CD8-positive, alpha-beta memory T cell (primary cell): ENCODE measurements around the gene ARMC9. TPM values are rescaled to one million over a fixed set of nuclear protein-coding genes. Genes with fewer than 3 reads are reported as not detected.

Experiments
- CTCF ChIA-PET: fragments of 350-600 bp; sonication (Branson Sonifier 250); formaldehyde crosslinking; loops from one replicate; lab custom pipeline; 2021; ENCODE audit warnings: antibody characterized with exemption; lab: Charles Lee
- POLR2A ChIA-PET: fragments of 350-600 bp; sonication (Branson Sonifier 250); formaldehyde crosslinking; loops from one replicate; lab custom pipeline; 2021; ENCODE audit warnings: antibody characterized with exemption; lab: Charles Lee
- DNase-seq, 5 donors: peaks; one replicate each; pipeline versions ENCODE4 v3.0.0 to v3.0.0-alpha.2; 2020 to 2022; ENCODE audit warnings: mixed read lengths in 1 of 5
- H3K27ac ChIP-seq: one replicate; pipeline ENCODE4 v1.7.0; 2013; ENCODE audit warnings: low read depth, mild to moderate bottlenecking, low read length, moderate library complexity
- H3K27me3 ChIP-seq: 2 replicates; pipeline ENCODE4 v1.7.0; 2013; ENCODE audit warnings: low read length, mild to moderate bottlenecking; ENCODE audit not compliant: insufficient read depth, poor library complexity, severe bottlenecking
- H3K36me3 ChIP-seq: 2 replicates; pipeline ENCODE4 v1.7.0; 2013; ENCODE audit warnings: mild to moderate bottlenecking, low read length, moderate library complexity; ENCODE audit not compliant: insufficient read depth
- H3K4me1 ChIP-seq: 2 replicates; pipeline ENCODE4 v1.7.0; 2013; ENCODE audit warnings: mild to moderate bottlenecking, low read length, moderate library complexity; ENCODE audit not compliant: insufficient read depth
- H3K4me3 ChIP-seq: 2 replicates; pipeline ENCODE4 v1.7.0; 2013; ENCODE audit warnings: mild to moderate bottlenecking, low read length
- H3K9me3 ChIP-seq: 2 replicates; pipeline ENCODE4 v1.7.0; 2013; ENCODE audit warnings: mild to moderate bottlenecking, low read length
- H3K27ac Mint-ChIP-seq, 8 donors: one replicate each; pipeline ENCODE4 v1.8.0; 2020 to 2021; ENCODE audit warnings: mixed read lengths in 8 of 8, mild to moderate bottlenecking in 6 of 8, inconsistent platforms in 3 of 8, moderate library complexity in 3 of 8
- H3K27me3 Mint-ChIP-seq, 2 donors: one replicate each; pipeline ENCODE4 v1.8.0; 2020 to 2021; ENCODE audit warnings: mixed read lengths in 2 of 2, mild to moderate bottlenecking in 1 of 2, moderate library complexity in 1 of 2
- H3K36me3 Mint-ChIP-seq, 3 donors: one replicate each; pipeline ENCODE4 v1.8.0; 2020 to 2021; ENCODE audit warnings: mixed read lengths in 3 of 3, inconsistent platforms in 1 of 3, mild to moderate bottlenecking in 1 of 3
- H3K4me1 Mint-ChIP-seq, 3 donors: one replicate each; pipeline ENCODE4 v1.8.0; 2020 to 2021; ENCODE audit warnings: mixed read lengths in 3 of 3, inconsistent platforms in 1 of 3, mild to moderate bottlenecking in 1 of 3
- H3K4me3 Mint-ChIP-seq, 7 donors: one replicate each; pipeline ENCODE4 v1.8.0; 2020 to 2021; ENCODE audit warnings: mixed read lengths in 7 of 7, mild to moderate bottlenecking in 6 of 7, moderate library complexity in 4 of 7, inconsistent platforms in 2 of 7
- H3K9me3 Mint-ChIP-seq, 5 donors: one replicate each; pipeline ENCODE4 v1.8.0; 2020 to 2022; ENCODE audit warnings: mixed read lengths in 5 of 5, mild to moderate bottlenecking in 3 of 5, moderate library complexity in 2 of 5, inconsistent platforms in 1 of 5
- polyA plus RNA-seq: library from polyadenylated mRNA; unstranded; fragments of 300-500 nt; fragmentation: Illumina TruSeq; gene quantifications from one replicate; pipeline ENCODE4 v1.2.3, GENCODE V29; 2021
- total RNA-seq, 2 experiments: library from RNA; stranded (reverse); gene quantifications; one replicate each; pipeline ENCODE4 v1.2.3, GENCODE V29; 2021

Gene ARMC9
- total and polyA plus RNA-seq, 3 experiments from 2014 or later = 1.0 to 6.4 (median 5.3) TPM

DNA sequence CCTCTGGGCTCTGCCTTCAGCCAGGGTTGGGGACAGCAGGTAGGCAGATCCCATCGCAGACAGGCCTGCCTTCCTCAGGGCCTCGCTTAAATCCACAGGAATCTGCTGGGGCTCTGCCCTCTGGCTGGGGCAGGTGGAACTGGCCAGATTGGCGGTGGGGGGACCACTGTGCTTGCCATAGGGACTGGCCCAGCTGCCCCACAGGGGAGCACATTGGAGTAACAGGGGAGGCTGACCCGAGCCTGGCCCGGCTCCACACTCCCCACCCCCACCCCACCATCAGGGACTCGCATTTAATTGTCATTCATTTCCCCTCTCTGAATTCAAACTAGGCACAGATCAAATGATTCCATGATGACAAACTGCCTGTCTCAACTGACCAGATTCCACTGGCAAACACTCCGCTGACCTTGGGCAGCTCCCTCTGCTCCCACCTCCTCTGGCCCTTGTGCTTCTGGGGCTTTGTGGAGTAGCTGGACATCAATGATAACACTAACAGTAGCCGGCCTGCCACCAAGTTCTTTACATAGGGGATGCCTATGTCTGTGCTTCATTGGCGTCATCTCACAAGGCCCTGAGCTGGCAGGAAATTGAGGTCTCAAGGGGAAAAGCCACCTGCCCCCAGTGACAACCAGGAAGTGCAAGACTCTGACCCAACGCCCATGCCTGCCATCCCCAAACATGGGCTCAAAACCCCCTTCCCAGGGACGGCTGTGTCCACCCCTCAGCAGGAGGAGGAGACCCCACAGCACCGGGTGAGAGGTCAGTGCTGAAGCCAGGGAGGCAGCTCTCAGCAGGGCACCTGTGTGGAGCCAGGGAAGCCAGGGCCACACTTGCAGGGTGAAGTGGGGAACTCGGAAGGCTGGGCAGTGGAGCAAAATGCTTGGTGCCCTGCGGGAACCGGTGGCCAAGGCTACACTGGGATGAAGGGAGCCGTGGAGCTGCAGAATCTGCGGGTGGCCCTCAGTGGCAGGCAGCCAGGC is 195.0 kb downstream of the ARMC9 start:
- Mint-ChIP-seq H3K9me3 (no peaks in the 10 kb centered on the region), H3K4me1 (peaks cover 16 to 34% (median 25%) of the 10 kb centered on the region in 3 donors), H3K27ac (peak overlapping the region; percentile 82 to 99 (median 96)), H3K36me3 (no peaks in the 10 kb centered on the region), H3K4me3 (peak overlapping the region; percentile 71 to 90 (median 84)), H3K27me3 (peaks cover 14 to 36% of the 10 kb centered on the region in 2 donors)
- ChIA-PET CTCF (interaction anchor here (0.5 to 3.3 kb wide), 5 partner anchors 10 to 202 kb away, joined by 3 to 8 read pairs (median 3); no protein-coding TSS in a partner anchor), POLR2A (no interaction called here)
- Histone ChIP-seq H3K27me3 (peaks cover 14% of the 10 kb centered on the region), H3K27ac (no peak overlapping the region), H3K36me3 (no peaks in the 10 kb centered on the region), H3K4me1 (peaks cover 16% of the 10 kb centered on the region), H3K9me3 (no peaks in the 10 kb centered on the region), H3K4me3 (no peak overlapping the region)
- DNase-seq = peak in 1 of 5 donors; percentile 39

DNA sequence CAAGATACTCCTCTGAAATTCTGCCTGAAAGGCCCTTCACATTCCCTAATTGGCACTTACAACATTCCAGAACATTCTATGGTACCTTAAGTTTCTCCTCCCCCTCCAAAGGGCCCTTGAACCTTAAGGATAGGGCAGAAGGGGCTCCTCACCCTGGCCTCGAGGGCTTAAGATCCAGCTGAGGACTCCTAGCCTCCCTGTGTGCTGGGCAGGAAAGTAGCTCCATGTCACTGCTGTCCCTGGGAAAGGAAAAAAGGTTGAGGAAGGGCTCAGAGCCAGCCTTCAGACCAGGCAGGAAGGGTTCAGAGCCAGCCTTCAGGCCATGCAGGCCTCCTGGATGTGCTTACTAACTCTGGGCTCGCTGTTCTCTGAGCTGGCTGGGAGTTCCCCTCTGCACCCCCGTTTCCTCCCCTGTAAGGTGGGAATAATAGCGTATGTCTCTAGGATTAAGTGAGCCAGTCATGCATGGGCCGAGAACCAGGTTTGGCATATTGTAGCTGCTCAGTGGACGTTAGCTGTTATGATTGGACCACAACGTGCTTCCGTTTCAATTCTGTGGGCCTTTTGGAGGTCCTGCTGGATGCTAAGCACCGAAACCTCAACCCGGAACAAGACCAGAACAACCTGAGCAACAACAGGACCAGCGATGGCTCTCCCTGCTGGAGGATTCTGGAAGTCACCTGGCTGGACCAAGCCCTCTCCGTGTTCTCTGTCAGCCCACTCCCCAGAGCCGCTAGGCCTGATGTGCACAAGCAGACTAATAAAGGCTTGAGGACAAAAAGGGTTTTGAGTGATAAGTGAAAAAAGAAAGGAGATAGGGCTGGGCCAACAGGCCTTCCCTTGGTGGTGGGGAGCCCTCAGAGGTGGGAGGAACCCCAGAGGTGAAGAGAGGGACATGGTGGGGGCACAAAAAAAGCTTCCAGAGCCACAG is 196.0 kb downstream of the ARMC9 start:
- Histone ChIP-seq H3K4me3 (no peak overlapping the region), H3K36me3 (no peaks in the 10 kb centered on the region), H3K27ac (no peak overlapping the region), H3K27me3 (peaks cover 14% of the 10 kb centered on the region), H3K4me1 (peaks cover 16% of the 10 kb centered on the region), H3K9me3 (no peaks in the 10 kb centered on the region)
- CTCF ChIA-PET = interaction anchor here (0.5 to 3.3 kb wide), 4 partner anchors 9 to 203 kb away, joined by 3 to 8 read pairs (median 5); no protein-coding TSS in a partner anchor
- DNase-seq = no peak
- peak overlapping the region; percentile 71 to 88 (median 76) for H3K4me3 Mint-ChIP-seq
- H3K27ac Mint-ChIP-seq = peak overlapping the region; percentile 39 to 99 (median 88)
- peaks cover 14 to 37% of the 10 kb centered on the region in 2 donors for H3K27me3 Mint-ChIP-seq
- H3K36me3 Mint-ChIP-seq = no peaks in the 10 kb centered on the region
- H3K9me3 Mint-ChIP-seq = no peaks in the 10 kb centered on the region
- peaks cover 16 to 34% (median 25%) of the 10 kb centered on the region in 3 donors for H3K4me1 Mint-ChIP-seq
- POLR2A ChIA-PET = no interaction called here

DNA sequence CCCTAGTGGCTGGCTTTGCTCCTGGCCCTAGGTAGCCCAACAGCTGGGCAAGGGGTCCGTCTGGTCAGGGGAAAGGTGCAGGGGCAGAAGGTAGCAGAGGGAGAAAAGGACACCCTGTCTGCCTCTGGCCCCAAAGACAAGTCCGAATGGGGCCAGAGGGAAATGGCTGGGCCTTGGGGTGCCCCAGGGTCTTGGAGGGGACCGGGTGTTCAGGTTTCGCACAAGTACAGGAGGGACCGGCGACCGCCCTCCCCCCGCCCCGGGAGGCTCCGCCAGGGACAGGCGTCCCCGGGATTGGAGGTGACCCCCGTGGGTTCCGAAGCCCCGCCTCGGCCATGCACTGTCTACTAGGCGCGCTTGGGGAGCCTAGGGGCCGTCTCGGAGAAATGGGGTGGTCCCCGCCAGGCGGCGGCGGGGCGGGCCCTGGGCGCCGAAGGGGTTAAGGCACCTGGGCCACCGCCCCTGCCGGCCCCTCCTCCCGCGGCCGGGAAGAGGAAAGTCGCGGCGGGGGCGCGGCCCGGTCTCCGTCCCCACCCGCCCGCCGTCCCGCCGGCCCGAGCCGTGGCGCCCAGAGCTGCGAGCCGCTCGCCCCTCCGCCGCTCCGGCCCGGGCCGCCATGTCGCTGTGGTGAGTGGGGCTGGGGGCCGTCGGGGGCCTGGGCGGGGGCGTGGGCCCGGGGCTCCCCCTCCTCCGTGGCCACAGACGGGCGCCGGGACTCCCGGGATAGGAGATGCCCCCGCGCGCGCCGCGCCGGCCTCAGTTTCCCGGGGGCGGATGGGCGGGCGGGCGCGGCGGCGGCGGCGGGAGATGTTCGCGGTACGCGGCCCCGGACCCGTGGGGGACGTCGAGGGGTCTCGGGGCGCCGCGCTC is 197.0 kb downstream of the ARMC9 start, which contains the start of gene B3GNT7:
Gene B3GNT7, plus strand, starts transcription at position 523 of the 870 bp plus-strand sequence. Its CDS starts 94 bp downstream, at position 617.
- H3K36me3 ChIP-seq = no peaks in the 10 kb centered on the region
- peaks cover 14% of the 10 kb centered on the region for H3K27me3 ChIP-seq
- H3K4me1 Mint-ChIP-seq = peaks cover 16 to 34% (median 25%) of the 10 kb centered on the region in 3 donors
- ChIA-PET POLR2A (no interaction called here), CTCF (interaction anchor here (3.3 kb wide), 1 partner anchor 8 kb away, joined by 8 read pairs; no protein-coding TSS in a partner anchor)
- peak within 1 kb of the TSS; percentile 70 to 88 (median 73) for H3K4me3 Mint-ChIP-seq
- peak within 1 kb of the TSS in 6 of 8 donors; percentile 39 to 99 (median 82) for H3K27ac Mint-ChIP-seq
- no peak for DNase-seq
- peaks cover 12 to 37% of the 10 kb centered on the region in 2 donors for H3K27me3 Mint-ChIP-seq
- peaks cover 16% of the 10 kb centered on the region for H3K4me1 ChIP-seq
- no peak within 1 kb of the TSS for H3K4me3 ChIP-seq
- H3K9me3 Mint-ChIP-seq = no peaks in the 10 kb centered on the region
- no peaks in the 10 kb centered on the region for H3K36me3 Mint-ChIP-seq
- no peak within 1 kb of the TSS for H3K27ac ChIP-seq
- no peaks in the 10 kb centered on the region for H3K9me3 ChIP-seq

DNA sequence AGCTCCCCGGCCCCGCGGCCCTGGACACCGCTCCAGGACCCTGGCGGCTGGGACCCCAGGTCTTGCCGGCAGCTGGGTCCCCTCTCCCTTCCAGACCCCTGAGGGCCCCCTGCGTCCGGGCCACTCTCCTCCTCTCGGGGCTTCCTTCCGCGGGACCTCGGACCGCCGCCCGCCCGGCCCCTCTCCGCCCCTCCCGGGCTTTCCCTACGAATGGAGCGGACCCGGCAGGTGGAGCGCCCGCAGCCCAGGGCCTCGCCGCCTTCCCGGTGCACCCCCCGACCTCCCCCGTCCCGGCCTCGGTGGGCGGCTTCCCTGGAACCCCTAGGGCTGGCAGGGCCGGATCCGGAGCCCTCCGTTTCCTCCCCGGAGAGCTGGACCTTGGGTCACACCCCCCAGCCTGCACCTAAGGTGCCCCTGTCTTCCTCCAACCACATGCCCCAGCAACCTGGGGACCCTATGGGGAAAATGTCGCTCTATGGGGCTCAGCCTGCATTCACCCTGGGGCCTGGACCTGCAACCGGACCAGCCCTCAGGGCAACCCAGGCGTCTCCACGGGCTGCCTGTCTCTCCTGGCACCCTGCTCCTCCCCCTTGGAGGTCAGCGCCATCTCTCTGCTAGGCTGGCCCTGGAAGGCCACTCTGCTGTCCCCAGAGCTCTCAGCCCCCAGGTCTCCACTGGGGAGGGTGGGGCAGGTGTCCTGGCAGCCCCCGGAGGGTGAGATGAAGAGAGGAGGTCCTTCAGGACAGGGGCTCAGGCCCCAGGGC is 197.8 kb downstream of the ARMC9 start:
- peaks cover 12 to 37% of the 10 kb centered on the region in 2 donors for H3K27me3 Mint-ChIP-seq
- H3K27ac ChIP-seq = no peak overlapping the region

DNA sequence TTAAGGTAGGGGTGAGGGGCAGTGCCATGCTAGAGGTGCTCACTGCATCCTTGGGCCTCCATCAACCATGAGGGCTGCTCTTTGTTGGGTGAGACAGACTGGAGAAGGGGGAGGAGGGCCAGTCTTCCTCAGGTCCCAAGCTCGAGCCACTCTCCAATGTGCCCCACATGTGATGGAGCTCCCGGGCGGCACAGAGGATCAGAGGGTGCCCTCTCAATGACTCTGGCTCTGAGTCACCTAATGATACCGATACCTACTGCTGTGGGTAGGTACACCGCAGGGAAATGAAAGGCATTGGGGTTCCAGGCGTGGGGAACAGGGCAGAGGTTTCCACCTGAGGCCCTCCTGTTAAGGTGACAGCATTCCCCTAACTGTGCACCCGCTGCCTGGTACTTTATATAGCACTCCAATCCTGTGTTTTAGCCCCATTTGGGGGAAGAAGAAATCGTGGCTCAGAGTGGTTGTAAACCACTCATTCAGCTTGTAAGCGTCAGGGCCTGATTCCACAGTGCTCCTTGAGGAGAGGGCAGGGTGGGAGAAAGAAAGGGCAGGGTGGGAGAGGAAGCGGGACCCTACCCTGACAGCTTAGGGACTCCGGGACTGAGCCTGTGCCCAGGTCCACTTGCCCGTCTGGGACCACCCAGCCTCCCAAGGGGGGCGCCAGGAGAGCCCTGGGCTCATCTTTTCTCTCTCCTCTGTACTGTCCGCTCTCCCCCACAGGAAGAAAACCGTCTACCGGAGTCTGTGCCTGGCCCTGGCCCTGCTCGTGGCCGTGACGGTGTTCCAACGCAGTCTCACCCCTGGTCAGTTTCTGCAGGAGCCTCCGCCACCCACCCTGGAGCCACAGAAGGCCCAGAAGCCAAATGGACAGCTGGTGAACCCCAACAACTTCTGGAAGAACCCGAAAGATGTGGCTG is 198.8 kb downstream of the ARMC9 start:
- Mint-ChIP-seq H3K27ac (peak overlapping the region in 6 of 8 donors; percentile 7 to 70 (median 38)), H3K9me3 (no peaks in the 10 kb centered on the region), H3K4me3 (peak overlapping the region; percentile 43 to 81 (median 68)), H3K4me1 (peaks cover 16 to 34% (median 23%) of the 10 kb centered on the region in 3 donors), H3K27me3 (peaks cover 10 to 35% of the 10 kb centered on the region in 2 donors), H3K36me3 (no peaks in the 10 kb centered on the region)
- Histone ChIP-seq H3K36me3 (no peaks in the 10 kb centered on the region), H3K4me1 (peaks cover 16% of the 10 kb centered on the region), H3K27ac (no peak overlapping the region), H3K9me3 (no peaks in the 10 kb centered on the region), H3K4me3 (no peak overlapping the region), H3K27me3 (peaks cover 14% of the 10 kb centered on the region)
- DNase-seq = no peak
- ChIA-PET POLR2A (no interaction called here), CTCF (interaction anchor here (1.1 kb wide), 1 partner anchor 8 kb away, joined by 3 read pairs; no protein-coding TSS in a partner anchor)

More for the DNA sequence above, 197.8 kb downstream of the ARMC9 start:
- Histone ChIP-seq H3K36me3 (no peaks in the 10 kb centered on the region), H3K27me3 (peaks cover 14% of the 10 kb centered on the region), H3K9me3 (no peaks in the 10 kb centered on the region), H3K4me3 (no peak overlapping the region), H3K4me1 (peaks cover 16% of the 10 kb centered on the region)
- H3K4me3 Mint-ChIP-seq = peak overlapping the region; percentile 58 to 74 (median 61)
- no peaks in the 10 kb centered on the region for H3K9me3 Mint-ChIP-seq
- DNase-seq = no peak
- H3K36me3 Mint-ChIP-seq = no peaks in the 10 kb centered on the region
- H3K27ac Mint-ChIP-seq = peak overlapping the region in 1 of 8 donors; percentile 32
- peaks cover 16 to 34% (median 25%) of the 10 kb centered on the region in 3 donors for H3K4me1 Mint-ChIP-seq
- ChIA-PET POLR2A (no interaction called here), CTCF (interaction anchor here (1.1 kb wide), 1 partner anchor 10 kb away, joined by 3 read pairs; no protein-coding TSS in a partner anchor)

DNA sequence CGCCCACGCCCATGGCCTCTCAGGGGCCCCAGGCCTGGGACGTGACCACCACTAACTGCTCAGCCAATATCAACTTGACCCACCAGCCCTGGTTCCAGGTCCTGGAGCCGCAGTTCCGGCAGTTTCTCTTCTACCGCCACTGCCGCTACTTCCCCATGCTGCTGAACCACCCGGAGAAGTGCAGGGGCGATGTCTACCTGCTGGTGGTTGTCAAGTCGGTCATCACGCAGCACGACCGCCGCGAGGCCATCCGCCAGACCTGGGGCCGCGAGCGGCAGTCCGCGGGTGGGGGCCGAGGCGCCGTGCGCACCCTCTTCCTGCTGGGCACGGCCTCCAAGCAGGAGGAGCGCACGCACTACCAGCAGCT is 199.5 kb downstream of the ARMC9 start:
- Histone ChIP-seq H3K4me3 (no peak overlapping the region), H3K9me3 (no peaks in the 10 kb centered on the region), H3K36me3 (no peaks in the 10 kb centered on the region), H3K27me3 (peaks cover 14% of the 10 kb centered on the region), H3K27ac (no peak overlapping the region), H3K4me1 (peaks cover 12% of the 10 kb centered on the region)
- ChIA-PET POLR2A (no interaction called here), CTCF (no interaction called here)
- Mint-ChIP-seq H3K27ac (no peak overlapping the region), H3K9me3 (no peaks in the 10 kb centered on the region), H3K4me1 (peaks cover 16 to 34% (median 22%) of the 10 kb centered on the region in 3 donors), H3K27me3 (peaks cover 10 to 35% of the 10 kb centered on the region in 2 donors), H3K36me3 (no peaks in the 10 kb centered on the region), H3K4me3 (no peak overlapping the region)
- DNase-seq = no peak
